HG03025 (cell line): ENCODE measurements around the gene HIKESHI.
"Not testable (repeated sequence)": the region's sequence is repeated elsewhere in the genome, so short reads cannot be mapped to it uniquely, and the experiment has no call there.

Experiments
- ATAC-seq: cut with Tn5 transposase; IDR thresholded peaks from one replicate; pipeline ENCODE4 v1.9.1; 2021; ENCODE audit warnings: mild to moderate bottlenecking, moderate library complexity; ENCODE audit not compliant: unreplicated experiment, low FRiP score

Gene HIKESHI

GRCh38 chr11:86292912-86293616 lies 9.0 kb upstream of the HIKESHI start:
- peak; percentile 54 for ATAC-seq

GRCh38 chr11:86294026-86294425 lies 8.0 kb upstream of the HIKESHI start:
- no peak for ATAC-seq

- ATAC-seq = no peak
These were observed 323 bp upstream of the HIKESHI start for GRCh38 chr11:86301742-86302091.

GRCh38 chr11:86303257-86303656 lies 1.2 kb downstream of the HIKESHI start:
- ATAC-seq = no peak

GRCh38 chr11:86308710-86309109 lies 6.7 kb downstream of the HIKESHI start:
- not testable (repeated sequence) for ATAC-seq

- no peak for ATAC-seq
These were observed 11.8 kb downstream of the HIKESHI start for GRCh38 chr11:86313793-86314192.

GRCh38 chr11:86314636-86315035 lies 12.6 kb downstream of the HIKESHI start:
- no peak for ATAC-seq

- ATAC-seq = no peak
These were observed 33.2 kb downstream of the HIKESHI start for GRCh38 chr11:86335131-86335767.

GRCh38 chr11:86337227-86337626 lies 35.2 kb downstream of the HIKESHI start:
- no peak for ATAC-seq

GRCh38 chr11:86341382-86341781 lies 39.3 kb downstream of the HIKESHI start:
- no peak for ATAC-seq

GRCh38 chr11:86346513-86346912 lies 44.5 kb downstream of the HIKESHI start:
- ATAC-seq = no peak

- no peak for ATAC-seq
These were observed 53.2 kb downstream of the HIKESHI start for GRCh38 chr11:86355256-86355655.

GRCh38 chr11:86357412-86357811 lies 55.4 kb downstream of the HIKESHI start:
- ATAC-seq = not testable (repeated sequence)

- ATAC-seq = no peak
These were observed 56.7 kb downstream of the HIKESHI start for GRCh38 chr11:86358720-86359119.

- no peak for ATAC-seq
These were observed 58.8 kb downstream of the HIKESHI start for GRCh38 chr11:86360775-86361395.

GRCh38 chr11:86363424-86363823 lies 61.4 kb downstream of the HIKESHI start:
- ATAC-seq = no peak

GRCh38 chr11:86365546-86365945 lies 63.5 kb downstream of the HIKESHI start:
- no peak for ATAC-seq

GRCh38 chr11:86369668-86370067 lies 67.6 kb downstream of the HIKESHI start:
- ATAC-seq = no peak

- ATAC-seq = no peak
These were observed 68.1 kb downstream of the HIKESHI start for GRCh38 chr11:86370171-86370570.

GRCh38 chr11:86370922-86371594 lies 69.0 kb downstream of the HIKESHI start:
- ATAC-seq = no peak

- ATAC-seq = no peak
These were observed 70.0 kb downstream of the HIKESHI start for GRCh38 chr11:86372041-86372440.
